ES-I3 (cell line): Measurements from ENCODE around the gene GOLPH3L.
"Not testable (repeated sequence)": the region's sequence is repeated elsewhere in the genome, so short reads cannot be mapped to it uniquely, and the experiment has no call there.

ENCODE experiments used
- H3K36me3 ChIP-seq: 2 replicates; pipeline ENCODE4 v1.6.1; 2013; ENCODE audit warnings: mild to moderate bottlenecking, low read length, control low read depth, moderate library complexity; ENCODE audit not compliant: insufficient read depth
- H3K4me1 ChIP-seq: 2 replicates; pipeline ENCODE4 v1.6.1; 2013; ENCODE audit warnings: mild to moderate bottlenecking, control low read depth, low read length; ENCODE audit not compliant: insufficient read depth
- H3K9ac ChIP-seq: 2 replicates; pipeline ENCODE4 v1.6.1; 2013; ENCODE audit warnings: low read depth, mild to moderate bottlenecking, low read length, moderate library complexity
- H3K9me3 ChIP-seq: 2 replicates; pipeline ENCODE4 v1.6.1; 2013; ENCODE audit warnings: mild to moderate bottlenecking, low read length, moderate library complexity; ENCODE audit not compliant: control insufficient read depth, insufficient read depth

Gene GOLPH3L

DNA sequence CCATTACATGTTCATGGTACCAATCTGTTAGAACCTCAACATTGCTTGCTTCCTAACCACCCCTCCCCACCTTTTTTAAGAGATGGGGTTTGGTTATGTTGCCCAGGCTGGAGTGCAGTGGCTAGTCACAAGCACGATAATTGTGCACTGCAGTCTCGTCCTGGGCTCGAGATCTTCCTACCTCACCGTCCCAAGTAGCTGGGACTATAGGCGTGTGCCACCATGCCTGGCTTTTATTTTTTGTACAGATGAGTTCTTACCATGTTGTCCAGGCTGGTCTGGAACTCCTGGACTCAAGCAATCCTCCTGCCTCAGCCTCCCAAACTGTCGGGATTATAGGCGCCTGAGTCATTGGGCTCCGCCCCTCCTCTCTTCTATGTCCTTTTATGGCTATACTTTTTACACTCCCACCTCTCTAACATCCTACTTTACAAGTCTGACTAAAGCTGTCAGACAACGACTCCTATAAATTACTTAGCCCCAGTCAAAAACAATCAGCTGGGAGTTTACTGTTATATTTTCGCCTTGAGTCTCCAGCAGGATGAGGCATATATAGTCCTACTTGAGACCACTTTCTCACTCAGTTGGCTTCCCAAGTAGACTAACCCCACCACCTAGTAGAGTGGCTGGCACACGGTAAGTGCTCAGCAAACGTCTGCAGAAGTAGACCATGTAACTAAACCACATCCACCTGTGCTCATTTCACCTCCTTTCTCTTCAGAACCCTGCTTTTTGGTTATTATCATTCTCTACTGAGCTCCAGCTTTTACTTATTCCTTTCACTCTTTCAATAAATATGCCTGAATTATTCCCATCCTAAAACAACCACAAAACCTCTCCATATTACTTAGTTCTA lies 81.4 kb downstream of the GOLPH3L start:
- peaks cover 38% of the 10 kb centered on the region for H3K36me3 ChIP-seq
- no peaks in the 10 kb centered on the region for H3K9me3 ChIP-seq
- no peak overlapping the region for H3K9ac ChIP-seq
- H3K4me1 ChIP-seq = peaks cover 14% of the 10 kb centered on the region

DNA sequence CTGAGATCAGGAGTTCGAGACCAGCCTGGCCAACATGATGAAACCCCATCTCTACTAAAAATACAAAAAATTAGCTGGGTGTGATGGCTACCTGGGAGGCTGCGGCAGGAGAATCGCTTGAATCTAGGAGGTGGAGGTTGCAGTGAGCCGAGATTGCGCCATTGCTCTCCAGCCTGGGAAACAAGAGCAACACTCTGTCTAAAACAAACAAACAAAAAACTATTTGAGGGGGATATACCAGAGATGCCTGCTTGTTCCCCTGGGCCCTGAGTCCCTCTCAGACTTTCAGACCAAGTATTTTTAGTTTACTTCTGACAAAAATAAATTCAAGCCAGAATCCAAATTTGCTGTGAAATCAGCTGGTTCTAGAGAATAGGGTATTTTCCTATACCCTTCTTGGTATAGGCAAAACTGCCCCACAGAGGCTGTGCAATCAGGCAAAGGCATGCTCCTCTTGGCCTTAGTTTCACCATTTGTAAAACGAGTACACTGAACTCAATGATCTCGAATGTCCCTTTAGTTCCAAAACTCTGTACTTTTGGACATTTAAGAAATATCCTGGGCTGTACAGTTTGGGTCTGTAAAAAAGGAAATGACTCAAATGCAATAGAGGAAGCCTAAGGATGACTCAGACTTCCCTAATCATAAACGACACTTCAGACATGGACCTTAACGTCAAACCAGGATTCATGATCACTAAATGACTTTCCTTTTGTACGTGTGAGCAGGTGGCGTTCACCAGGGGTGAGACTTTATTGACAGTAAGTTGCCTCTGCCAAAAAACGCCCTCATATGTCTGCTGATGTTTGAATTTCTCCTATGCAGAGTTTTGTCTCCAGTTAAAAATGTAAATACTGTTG lies 83.7 kb downstream of the GOLPH3L start:
- no peak overlapping the region for H3K9ac ChIP-seq
- no peaks in the 10 kb centered on the region for H3K9me3 ChIP-seq
- H3K36me3 ChIP-seq = peaks cover 21% of the 10 kb centered on the region
- peaks cover 20% of the 10 kb centered on the region for H3K4me1 ChIP-seq

DNA sequence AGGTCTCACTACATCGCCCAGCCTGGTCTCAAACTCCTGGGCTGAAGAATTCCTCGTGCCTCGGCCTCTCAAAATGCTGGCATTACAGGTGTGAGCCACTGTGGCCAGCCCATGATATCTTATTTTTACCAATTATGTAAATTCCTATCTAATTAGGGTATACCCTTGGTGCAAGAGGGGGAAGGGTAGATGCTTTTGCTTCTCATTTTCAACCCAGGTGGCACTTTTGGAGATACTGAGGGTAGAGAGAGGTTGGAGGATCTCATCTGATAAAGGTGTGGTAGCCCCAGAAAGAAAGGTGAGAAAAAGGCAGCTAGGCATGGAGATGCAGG lies 85.0 kb downstream of the GOLPH3L start:
- peaks cover 17% of the 10 kb centered on the region for H3K36me3 ChIP-seq
- no peaks in the 10 kb centered on the region for H3K9me3 ChIP-seq
- peaks cover 20% of the 10 kb centered on the region for H3K4me1 ChIP-seq
- no peak overlapping the region for H3K9ac ChIP-seq

GRCh38 chr1:150610576-150610975 lies 86.4 kb downstream of the GOLPH3L start:
- no peak overlapping the region for H3K9ac ChIP-seq
- peaks cover 16% of the 10 kb centered on the region for H3K4me1 ChIP-seq
- H3K36me3 ChIP-seq = peaks cover 7% of the 10 kb centered on the region

DNA sequence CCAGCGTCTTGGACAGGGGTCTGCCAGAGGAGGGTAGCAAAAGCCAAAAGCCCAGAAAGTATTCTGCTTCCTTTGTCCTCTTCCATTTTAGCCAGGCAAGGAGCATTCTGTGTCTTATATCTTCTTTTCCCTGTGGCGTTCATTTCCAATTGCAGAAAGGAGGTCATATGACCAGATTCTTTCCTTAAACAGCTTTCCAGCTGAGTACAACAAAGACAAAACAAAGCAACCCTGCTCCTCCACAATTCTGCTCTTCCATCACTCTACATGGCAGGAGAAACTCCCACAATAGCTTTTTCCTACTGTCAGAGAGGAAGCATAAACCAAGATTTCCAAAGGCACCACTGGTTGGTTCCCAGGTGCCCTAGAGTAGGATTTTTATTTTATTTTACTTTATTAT lies 87.2 kb downstream of the GOLPH3L start:
- H3K36me3 ChIP-seq = peaks cover 5% of the 10 kb centered on the region

More at GRCh38 chr1:150610576-150610975, 86.4 kb downstream of the GOLPH3L start:
- H3K9me3 ChIP-seq = no peaks in the 10 kb centered on the region

GRCh38 chr1:150606463-150607142 lies 90.4 kb downstream of the GOLPH3L start:
- Histone ChIP-seq H3K36me3 (peaks cover 5% of the 10 kb centered on the region), H3K9me3 (no peaks in the 10 kb centered on the region), H3K4me1 (peaks cover 27% of the 10 kb centered on the region), H3K9ac (no peak overlapping the region)

More for the DNA sequence above, 87.2 kb downstream of the GOLPH3L start:
- Histone ChIP-seq H3K9ac (no peak overlapping the region), H3K9me3 (no peaks in the 10 kb centered on the region), H3K4me1 (peaks cover 16% of the 10 kb centered on the region)

- not testable (repeated sequence) for H3K36me3 ChIP-seq, H3K9me3 ChIP-seq, H3K9ac ChIP-seq
- peaks cover 22% of the 10 kb centered on the region for H3K4me1 ChIP-seq
These were observed 91.6 kb downstream of the GOLPH3L start for GRCh38 chr1:150605451-150605731.

DNA sequence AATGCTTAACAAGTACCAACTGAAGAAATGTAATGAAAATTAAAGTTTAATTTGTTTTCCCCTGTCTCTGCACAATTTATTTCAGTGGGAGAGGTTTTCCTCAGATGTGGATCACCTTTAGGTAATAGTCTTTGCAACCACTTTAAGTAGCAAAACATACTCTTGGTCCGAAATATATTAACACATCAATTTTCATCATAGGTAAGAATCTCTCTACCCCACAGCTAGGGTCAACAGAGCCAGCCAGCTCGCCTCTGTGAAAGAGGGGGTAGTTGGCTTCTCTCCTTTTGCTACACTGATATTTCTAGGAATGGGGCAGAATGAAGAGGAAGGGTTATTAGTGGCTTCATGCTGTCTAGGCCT lies 92.7 kb downstream of the GOLPH3L start:
- Histone ChIP-seq H3K9ac (no peak overlapping the region), H3K9me3 (no peaks in the 10 kb centered on the region), H3K4me1 (peaks cover 16% of the 10 kb centered on the region), H3K36me3 (no peaks in the 10 kb centered on the region; the same call in none of the 2 replicates)

- H3K9ac ChIP-seq = no peak overlapping the region
- no peaks in the 10 kb centered on the region for H3K9me3 ChIP-seq
- H3K36me3 ChIP-seq = no peaks in the 10 kb centered on the region; the same call in 1 of the 2 replicates
- peaks cover 16% of the 10 kb centered on the region for H3K4me1 ChIP-seq
These were observed 93.2 kb downstream of the GOLPH3L start for GRCh38 chr1:150603711-150604110.

GRCh38 chr1:150602372-150602771 lies 94.6 kb downstream of the GOLPH3L start:
- H3K4me1 ChIP-seq = peaks cover 16% of the 10 kb centered on the region
- not testable (repeated sequence) for H3K9me3 ChIP-seq, H3K36me3 ChIP-seq, H3K9ac ChIP-seq

DNA sequence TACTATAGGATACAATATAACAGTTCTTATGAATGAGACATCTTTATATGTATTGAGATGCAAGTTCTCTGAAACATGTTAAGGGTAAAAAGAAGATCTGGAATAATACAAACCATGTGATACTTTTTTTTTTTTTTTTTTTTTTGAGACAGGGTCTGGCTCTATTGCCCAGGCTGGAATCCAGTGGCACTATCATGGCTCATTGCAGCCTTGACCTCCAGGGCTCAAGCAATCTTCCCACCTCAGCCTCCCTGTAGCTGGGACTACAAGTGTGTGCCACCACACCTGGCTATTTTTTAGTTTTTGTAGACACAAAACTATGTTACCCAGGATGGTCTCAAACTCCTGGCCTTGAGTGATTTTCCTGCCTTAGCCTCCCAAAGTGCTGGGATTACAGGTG lies 95.4 kb downstream of the GOLPH3L start:
- Histone ChIP-seq H3K4me1 (peaks cover 16% of the 10 kb centered on the region), H3K36me3 (no peaks in the 10 kb centered on the region; the same call in 1 of the 2 replicates), H3K9ac (no peak overlapping the region), H3K9me3 (no peaks in the 10 kb centered on the region)

DNA sequence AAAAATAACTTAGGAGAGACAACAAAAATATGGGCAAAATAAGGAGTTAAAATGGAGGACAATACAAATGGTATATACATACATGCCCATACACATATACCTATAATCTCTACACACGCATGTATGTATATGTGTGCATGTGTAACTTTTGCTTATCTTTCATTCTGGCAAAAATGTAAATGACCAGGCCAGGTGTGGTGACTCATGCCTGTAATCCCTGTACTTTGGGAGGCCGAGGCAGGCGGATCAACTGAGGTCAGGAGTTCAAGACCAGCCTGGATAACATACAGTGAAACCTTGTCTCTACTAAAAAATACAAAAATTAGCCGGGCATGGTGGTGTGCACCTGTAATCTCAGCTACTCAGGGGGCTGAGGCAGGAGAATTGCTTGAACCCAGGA lies 98.6 kb downstream of the GOLPH3L start:
- not testable (repeated sequence) for H3K9me3 ChIP-seq, H3K36me3 ChIP-seq, H3K4me1 ChIP-seq, H3K9ac ChIP-seq

GRCh38 chr1:150596976-150597375 lies 100.0 kb downstream of the GOLPH3L start:
- no peaks in the 10 kb centered on the region for H3K4me1 ChIP-seq
- 0 out of 2 replicates have a peak, but pooled peaks cover 2% of the 10 kb centered on the region for H3K9me3 ChIP-seq
- H3K36me3 ChIP-seq = peaks cover 3% of the 10 kb centered on the region
- H3K9ac ChIP-seq = no peak overlapping the region
